GM12878 (cell line): ENCODE results near the gene SULT2B1. TPM values are rescaled to one million over a fixed set of nuclear protein-coding genes. Genes with fewer than 3 reads are reported as not detected.

Source experiments
- ATAC-seq: fragments of 200-7000 bp; cut with Tn5 transposase; 3 replicates; pipeline ENCODE4 v1.9.1; 2020; ENCODE audit warnings: mild to moderate bottlenecking, moderate library complexity
- BruUV-seq: library from RNA; stranded (reverse); fragments of 400-500 nt; replicated peaks from 2 replicates; lab custom pipeline; 2021; lab: Mats Ljungman, UMichigan
- CTCF ChIA-PET: fragments of 300-600 bp; sonication (Branson Sonifier 250); formaldehyde crosslinking; extraction: SDS; loops from one replicate; lab custom pipeline; 2021; ENCODE audit warnings: inconsistent platforms; lab: Yijun Ruan, JAX
- POLR2A ChIA-PET: fragments of 350-600 bp; formaldehyde crosslinking; extraction: SDS; loops from one replicate; lab custom pipeline; 2021; ENCODE audit warnings: inconsistent platforms; lab: Charles Lee
- RAD21 ChIA-PET: fragments of 300-600 bp; sonication (Branson Sonifier 250); formaldehyde crosslinking; loops from one replicate; lab custom pipeline; 2023; ENCODE audit warnings: antibody characterized with exemption; ENCODE audit not compliant: unreplicated experiment; lab: Charles Lee
- SMC1A ChIA-PET: fragments of 300-600 bp; sonication (Branson Sonifier 250); formaldehyde crosslinking; loops from one replicate; lab custom pipeline; 2023; ENCODE audit not compliant: unreplicated experiment, uncharacterized antibody; lab: Charles Lee
- DNase-seq: peaks from one replicate; pipeline ENCODE4 v3.0.0-alpha.2; 2011; ENCODE audit warnings: low read depth, low spot score
- FAIRE-seq: peaks from 3 replicates; lab custom pipeline; 2011; peaks lifted over from hg19 to GRCh38; lab: Jason Lieb, UNC
- H2AFZ ChIP-seq: 2 replicates; pipeline ENCODE4 v1.6.0; 2011; ENCODE audit warnings: low read depth, low read length, control low read depth; ENCODE audit not compliant: control insufficient read depth
- H3K27ac ChIP-seq: 2 replicates; pipeline ENCODE4 v1.5.1; 2011; ENCODE audit warnings: control low read depth; ENCODE audit not compliant: control insufficient read depth, insufficient read depth
- H3K27me3 ChIP-seq, 2 experiments: replicated peaks in 1 of 2; 2 replicates each; pipeline versions ENCODE4 v1.6.0 to v1.6.1; 2011; ENCODE audit warnings: low read length in 1 of 2; ENCODE audit not compliant: control insufficient read depth in 2 of 2, insufficient read depth in 2 of 2
- H3K36me3 ChIP-seq, 2 experiments: 2 replicates each; pipeline ENCODE4 v1.5.1; 2011; ENCODE audit warnings: low read length in 1 of 2; ENCODE audit not compliant: control insufficient read depth in 2 of 2, insufficient read depth in 2 of 2
- H3K4me1 ChIP-seq: 2 replicates; pipeline ENCODE4 v1.6.1; 2011; ENCODE audit warnings: mild to moderate bottlenecking, low read length, moderate library complexity, mixed read lengths; ENCODE audit not compliant: control insufficient read depth, insufficient read depth
- H3K4me2 ChIP-seq: 2 replicates; pipeline ENCODE4 v1.6.0; 2011; ENCODE audit warnings: control low read depth; ENCODE audit not compliant: control insufficient read depth, insufficient read depth
- H3K4me3 ChIP-seq: fragments of 200-600 bp; sonication (generic); 2 replicates; pipeline ENCODE4 v1.5.1; 2016
- H3K79me2 ChIP-seq: 2 replicates; pipeline ENCODE4 v1.6.0; 2011; ENCODE audit warnings: low read length; ENCODE audit not compliant: control insufficient read depth, insufficient read depth
- H3K9ac ChIP-seq: 2 replicates; pipeline ENCODE4 v1.8.0; 2011; ENCODE audit warnings: low read length, control low read depth, mixed read lengths; ENCODE audit not compliant: control insufficient read depth, insufficient read depth
- H3K9me3 ChIP-seq: replicated peaks from 3 replicates; pipeline ENCODE4 v1.5.1; 2011; ENCODE audit warnings: mild to moderate bottlenecking, low read length; ENCODE audit not compliant: control insufficient read depth, insufficient read depth
- H4K20me1 ChIP-seq: 2 replicates; pipeline ENCODE4 v1.6.0; 2011; ENCODE audit not compliant: control insufficient read depth, insufficient read depth
- BMI1 ChIP-seq: fragments of 450-650 bp; IDR thresholded peaks from 2 replicates; pipeline ENCODE4 v1.6.1; 2016; ENCODE audit warnings: mild to moderate bottlenecking, moderate library complexity, borderline replicate concordance
- GATAD2B ChIP-seq: fragments of 450-650 bp; conservative IDR thresholded peaks from 2 replicates; pipeline ENCODE4 v1.6.1; 2017; ENCODE audit warnings: low read depth, mild to moderate bottlenecking, moderate library complexity
- IKZF2 ChIP-seq, 2 experiments: fragments of 450-650 bp; IDR thresholded peaks; 2 replicates each; pipeline ENCODE4 v1.6.1; 2017; ENCODE audit warnings: mild to moderate bottlenecking in 2 of 2, moderate library complexity in 2 of 2
- SMAD5 ChIP-seq: IDR thresholded peaks from 2 replicates; pipeline ENCODE4 v1.6.1; 2016; ENCODE audit warnings: antibody characterized with exemption, low read depth
- SPI1 ChIP-seq: IDR thresholded peaks from 2 replicates; pipeline ENCODE4 v1.6.1; 2011; ENCODE audit warnings: low read depth, mild to moderate bottlenecking, low read length, moderate library complexity, borderline replicate concordance; ENCODE audit not compliant: insufficient read depth
- SUPT20H ChIP-seq: IDR thresholded peaks from 2 replicates; pipeline ENCODE4 v1.6.1; 2011; ENCODE audit warnings: low read depth, mild to moderate bottlenecking, low read length, moderate library complexity, borderline replicate concordance; ENCODE audit not compliant: control insufficient read depth
- WGBS: methylation state at CpG from one replicate; pipeline ENCODE4 v1.1.6; 2016; ENCODE audit warnings: low lambda C conversion rate; ENCODE audit not compliant: insufficient replicate concordance, insufficient coverage; ENCODE audit errors: missing lambda C conversion rate; 5-methylcytosine and 5-hydroxymethylcytosine counted together
- in situ Hi-C: fragments of 300-500 bp; cut with MboI; formaldehyde crosslinking; loops from 9 replicates; pipeline ENCODE4 v1.14.3; 2018; ENCODE audit warnings: mixed read lengths
- intact Hi-C: fragments of 100-400 bp; cut with micrococcal nuclease; formaldehyde crosslinking; loops from one replicate; pipeline ENCODE4 v1.14.2; 2022; ENCODE audit not compliant: unreplicated experiment
- polyA plus RNA-seq, 11 experiments: library from polyadenylated mRNA; depleted of rRNA in 4 of 11; unstranded in 6 of 11; stranded (reverse) in 5 of 11; fragments of >200 nt; fragmentation: Nextera tagmentation in 4 of 11; fragmentation: Illumina TruSeq in 1 of 11; extraction: Ambion mirVana in 4 of 11; extraction: Trizol in 1 of 11; gene quantifications; 1 replicate in 1 of 11; 2 replicates in 10 of 11; pipeline versions ENCODE4 v1.2.1 to v1.2.3, GENCODE V29; 2011 to 2016; ENCODE audit warnings: inconsistent platforms in 2 of 11, missing spikeins in 2 of 11, low read depth in 1 of 11
- total RNA-seq, 4 experiments: library from RNA; depleted of rRNA in 3 of 4; stranded (reverse); fragments of >200 nt in 3 of 4; fragmentation: Illumina TruSeq in 1 of 4; extraction: Trizol in 1 of 4; gene quantifications; 2 replicates each; pipeline versions ENCODE4 v1.2.1 to v1.2.3, GENCODE V29; 2013 to 2021
- TF ChIP-seq, protein P1 (sequence below): IDR thresholded peaks from 2 replicates; pipeline ENCODE4 v1.6.1; 2012; ENCODE audit warnings: mild to moderate bottlenecking, low read depth, low read length
- TF ChIP-seq, protein P2 (sequence below): IDR thresholded peaks from 2 replicates; pipeline ENCODE4 v1.6.1; 2011; ENCODE audit warnings: mild to moderate bottlenecking, low read depth, low read length, moderate library complexity; ENCODE audit not compliant: insufficient replicate concordance
- TF ChIP-seq, protein P3 (sequence below): fragments of 450-650 bp; formaldehyde crosslinking; IDR thresholded peaks from 2 replicates; pipeline ENCODE4 v1.4.0; 2022; ENCODE audit warnings: mild to moderate bottlenecking, moderate library complexity

SULT2B1 gene
- total and polyA plus RNA-seq, 10 of the 15 experiments (the other 5 are each of a cell fraction or from before 2014, with no cell fraction given) = 0.11 to 0.14 TPM; not detected in 8

DNA sequence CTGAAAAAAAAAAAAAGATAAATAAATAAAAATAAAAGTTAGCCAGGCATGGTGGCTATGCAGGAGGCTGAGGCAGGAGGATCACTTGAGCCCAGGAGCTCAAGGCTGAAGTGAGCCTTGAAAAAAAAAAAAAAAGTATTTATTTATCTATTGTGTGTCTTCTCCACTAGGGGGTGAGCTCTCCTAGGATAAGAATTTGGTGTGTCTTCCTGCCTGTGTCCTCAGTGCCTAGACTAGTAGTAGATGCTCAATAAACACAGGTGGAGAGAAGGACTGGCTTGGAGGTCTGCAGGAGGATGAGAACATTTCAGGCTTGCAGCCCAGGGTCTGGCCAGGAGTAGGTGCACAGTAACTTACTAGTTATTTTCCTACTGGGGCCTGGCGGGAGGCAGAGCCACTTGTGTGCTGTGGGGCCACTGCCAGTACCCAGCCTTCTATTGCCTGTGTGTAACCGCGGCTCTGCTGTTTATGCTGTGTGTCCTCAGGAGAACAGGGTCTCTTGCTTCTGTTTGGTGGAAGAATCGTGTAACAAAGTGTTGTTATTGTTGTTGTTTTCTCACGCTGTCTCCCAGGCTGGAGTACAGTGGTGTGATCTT is 45.7 kb upstream of the SULT2B1 start (continued):
- TF ChIP-seq, protein P1, sequence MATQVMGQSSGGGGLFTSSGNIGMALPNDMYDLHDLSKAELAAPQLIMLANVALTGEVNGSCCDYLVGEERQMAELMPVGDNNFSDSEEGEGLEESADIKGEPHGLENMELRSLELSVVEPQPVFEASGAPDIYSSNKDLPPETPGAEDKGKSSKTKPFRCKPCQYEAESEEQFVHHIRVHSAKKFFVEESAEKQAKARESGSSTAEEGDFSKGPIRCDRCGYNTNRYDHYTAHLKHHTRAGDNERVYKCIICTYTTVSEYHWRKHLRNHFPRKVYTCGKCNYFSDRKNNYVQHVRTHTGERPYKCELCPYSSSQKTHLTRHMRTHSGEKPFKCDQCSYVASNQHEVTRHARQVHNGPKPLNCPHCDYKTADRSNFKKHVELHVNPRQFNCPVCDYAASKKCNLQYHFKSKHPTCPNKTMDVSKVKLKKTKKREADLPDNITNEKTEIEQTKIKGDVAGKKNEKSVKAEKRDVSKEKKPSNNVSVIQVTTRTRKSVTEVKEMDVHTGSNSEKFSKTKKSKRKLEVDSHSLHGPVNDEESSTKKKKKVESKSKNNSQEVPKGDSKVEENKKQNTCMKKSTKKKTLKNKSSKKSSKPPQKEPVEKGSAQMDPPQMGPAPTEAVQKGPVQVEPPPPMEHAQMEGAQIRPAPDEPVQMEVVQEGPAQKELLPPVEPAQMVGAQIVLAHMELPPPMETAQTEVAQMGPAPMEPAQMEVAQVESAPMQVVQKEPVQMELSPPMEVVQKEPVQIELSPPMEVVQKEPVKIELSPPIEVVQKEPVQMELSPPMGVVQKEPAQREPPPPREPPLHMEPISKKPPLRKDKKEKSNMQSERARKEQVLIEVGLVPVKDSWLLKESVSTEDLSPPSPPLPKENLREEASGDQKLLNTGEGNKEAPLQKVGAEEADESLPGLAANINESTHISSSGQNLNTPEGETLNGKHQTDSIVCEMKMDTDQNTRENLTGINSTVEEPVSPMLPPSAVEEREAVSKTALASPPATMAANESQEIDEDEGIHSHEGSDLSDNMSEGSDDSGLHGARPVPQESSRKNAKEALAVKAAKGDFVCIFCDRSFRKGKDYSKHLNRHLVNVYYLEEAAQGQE = no peak
- TF ChIP-seq GATAD2B (no peak), SMAD5 (no peak), IKZF2 (IDR thresholded peaks at IDR 0.05) (no peak), BMI1 (no peak)

DNA sequence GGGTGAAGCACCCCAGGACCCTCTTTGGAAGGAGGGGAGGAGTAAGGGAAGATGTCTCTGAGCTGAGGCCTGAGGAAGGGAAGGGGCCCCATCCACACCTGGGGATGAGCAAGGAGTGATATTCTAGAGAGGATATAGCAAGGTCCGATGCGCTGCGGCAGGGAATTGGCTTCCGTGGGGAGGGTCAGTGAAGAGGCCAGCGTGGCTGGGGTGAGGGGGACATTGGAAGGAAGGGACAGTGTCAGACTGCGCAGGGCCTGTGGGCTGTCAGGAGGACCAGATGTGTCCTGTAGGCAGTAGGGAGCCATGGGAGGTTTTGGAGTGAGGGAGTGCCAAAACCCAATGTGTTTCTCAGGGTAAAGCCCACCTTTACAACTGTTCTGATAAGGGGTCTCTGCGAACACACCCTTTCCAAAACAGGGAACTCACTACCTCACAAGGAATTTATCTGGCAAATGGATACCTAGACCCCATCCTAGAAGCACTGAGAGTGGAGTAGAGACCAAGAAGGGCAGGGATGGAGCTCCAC is 44.0 kb upstream of the SULT2B1 start:
- H4K20me1 ChIP-seq = no peaks in the 10 kb centered on the region; the same call in 1 of the 2 replicates
- H3K79me2 ChIP-seq = no peaks in the 10 kb centered on the region
- no peak for DNase-seq
- BruUV-seq = no TSS peak
- ChIA-PET POLR2A (interaction anchor here (0.5 kb wide), 1 partner anchor 244 kb away, joined by 3 read pairs; no protein-coding TSS in a partner anchor), SMC1A (interaction anchor here (1.2 to 5.5 kb wide), 3 partner anchors 77 to 111 kb away, joined by 3 to 68 read pairs (median 4); partner anchors contain the start of gene SPHK2), CTCF (interaction anchor here (0.5 to 7.1 kb wide), 8 partner anchors 18 to 328 kb away, joined by 3 to 131 read pairs (median 4); partner anchors contain the start of gene HSD17B14), RAD21 (interaction anchor here (2.6 to 4.5 kb wide), 2 partner anchors 78 to 101 kb away, joined by 16 to 69 read pairs; no protein-coding TSS in a partner anchor)
- in situ Hi-C loops (loop anchor here (5.0 kb wide), 1 partner anchor 74 kb away; no protein-coding TSS in a partner anchor), intact Hi-C loops (no loop called here)
- peaks cover 2 to 4% of the 10 kb centered on the region in 2 experiments; a peak in 3 of 4 replicates for H3K27me3 ChIP-seq
- H3K36me3 ChIP-seq = no peaks in the 10 kb centered on the region
- no peak overlapping the region for H3K9ac ChIP-seq
- no peak overlapping the region for H3K27ac ChIP-seq
- H3K4me3 ChIP-seq = no peak overlapping the region
- H3K4me1 ChIP-seq = peaks cover 2% of the 10 kb centered on the region; the same call in 1 of the 2 replicates
- ATAC-seq = no peak
- no peak overlapping the region for H2AFZ ChIP-seq
- no peaks in the 10 kb centered on the region for H3K9me3 ChIP-seq
- no peak for FAIRE-seq
- no peak overlapping the region for H3K4me2 ChIP-seq
- 38% methylated on average over 7 of the region's 7 CpGs for WGBS
- no peak for TF ChIP-seq SPI1
- TF ChIP-seq, protein P2, sequence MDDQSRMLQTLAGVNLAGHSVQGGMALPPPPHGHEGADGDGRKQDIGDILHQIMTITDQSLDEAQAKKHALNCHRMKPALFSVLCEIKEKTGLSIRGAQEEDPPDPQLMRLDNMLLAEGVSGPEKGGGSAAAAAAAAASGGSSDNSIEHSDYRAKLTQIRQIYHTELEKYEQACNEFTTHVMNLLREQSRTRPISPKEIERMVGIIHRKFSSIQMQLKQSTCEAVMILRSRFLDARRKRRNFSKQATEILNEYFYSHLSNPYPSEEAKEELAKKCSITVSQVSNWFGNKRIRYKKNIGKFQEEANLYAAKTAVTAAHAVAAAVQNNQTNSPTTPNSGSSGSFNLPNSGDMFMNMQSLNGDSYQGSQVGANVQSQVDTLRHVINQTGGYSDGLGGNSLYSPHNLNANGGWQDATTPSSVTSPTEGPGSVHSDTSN = no peak
- TF ChIP-seq SUPT20H = no peak
- TF ChIP-seq, protein P3, sequence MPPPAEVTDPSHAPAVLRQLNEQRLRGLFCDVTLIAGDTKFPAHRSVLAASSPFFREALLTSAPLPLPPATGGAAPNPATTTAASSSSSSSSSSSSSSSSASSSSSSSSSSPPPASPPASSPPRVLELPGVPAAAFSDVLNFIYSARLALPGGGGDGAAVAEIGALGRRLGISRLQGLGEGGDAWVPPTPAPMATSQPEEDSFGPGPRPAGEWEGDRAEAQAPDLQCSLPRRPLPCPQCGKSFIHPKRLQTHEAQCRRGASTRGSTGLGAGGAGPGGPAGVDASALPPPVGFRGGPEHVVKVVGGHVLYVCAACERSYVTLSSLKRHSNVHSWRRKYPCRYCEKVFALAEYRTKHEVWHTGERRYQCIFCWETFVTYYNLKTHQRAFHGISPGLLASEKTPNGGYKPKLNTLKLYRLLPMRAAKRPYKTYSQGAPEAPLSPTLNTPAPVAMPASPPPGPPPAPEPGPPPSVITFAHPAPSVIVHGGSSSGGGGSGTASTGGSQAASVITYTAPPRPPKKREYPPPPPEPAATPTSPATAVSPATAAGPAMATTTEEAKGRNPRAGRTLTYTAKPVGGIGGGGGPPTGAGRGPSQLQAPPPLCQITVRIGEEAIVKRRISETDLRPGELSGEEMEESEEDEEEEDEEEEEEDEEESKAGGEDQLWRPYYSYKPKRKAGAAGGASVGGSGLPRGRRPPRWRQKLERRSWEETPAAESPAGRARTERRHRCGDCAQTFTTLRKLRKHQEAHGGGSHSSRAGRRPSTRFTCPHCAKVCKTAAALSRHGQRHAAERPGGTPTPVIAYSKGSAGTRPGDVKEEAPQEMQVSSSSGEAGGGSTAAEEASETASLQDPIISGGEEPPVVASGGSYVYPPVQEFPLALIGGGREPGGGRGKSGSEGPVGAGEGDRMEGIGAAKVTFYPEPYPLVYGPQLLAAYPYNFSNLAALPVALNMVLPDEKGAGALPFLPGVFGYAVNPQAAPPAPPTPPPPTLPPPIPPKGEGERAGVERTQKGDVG (CRISPR knock-in tag) = no peak
